RPMI7951 (cell line): ENCODE results near the gene SNRPD3. TPM values are rescaled to one million over a fixed set of nuclear protein-coding genes. Genes with fewer than 3 reads are reported as not detected.

ENCODE experiments used
- DNase-seq: peaks from one replicate; pipeline ENCODE4 v3.0.0-alpha.2; 2012; ENCODE audit warnings: low read depth
- total RNA-seq: library from RNA; depleted of rRNA; stranded (reverse); fragments of >200 nt; shearing (Covaris generic); gene quantifications from 2 replicates; pipeline ENCODE4 v1.2.3, GENCODE V29; 2014

SNRPD3 gene
- total RNA-seq, 1 experiment from 2014 or later, result 194 TPM

GRCh38 chr22:24532075-24532474 is 23.7 kb upstream of the SNRPD3 start:
- no peak for DNase-seq

GRCh38 chr22:24535348-24535747 is 20.5 kb upstream of the SNRPD3 start:
- no peak for DNase-seq

- DNase-seq, result no peak
These were observed 19.7 kb upstream of the SNRPD3 start for GRCh38 chr22:24536089-24536488.

GRCh38 chr22:24540470-24540869 is 15.3 kb upstream of the SNRPD3 start:
- DNase-seq, result no peak

GRCh38 chr22:24541681-24542515 is 13.9 kb upstream of the SNRPD3 start:
- no peak for DNase-seq

GRCh38 chr22:24542641-24543040 is 13.2 kb upstream of the SNRPD3 start:
- DNase-seq, result no peak

- DNase-seq, result no peak
These were observed 12.6 kb upstream of the SNRPD3 start for GRCh38 chr22:24543185-24543601.

GRCh38 chr22:24543679-24544243 is 12.0 kb upstream of the SNRPD3 start:
- DNase-seq, result no peak

GRCh38 chr22:24548812-24549211 is 7.0 kb upstream of the SNRPD3 start:
- no peak for DNase-seq

GRCh38 chr22:24550028-24550901 is 5.5 kb upstream of the SNRPD3 start:
- DNase-seq, result no peak

GRCh38 chr22:24550902-24551435 is 4.8 kb upstream of the SNRPD3 start:
- DNase-seq, result no peak

- peak; percentile 20 for DNase-seq
These were observed 3.1 kb upstream of the SNRPD3 start for GRCh38 chr22:24552503-24553286.

GRCh38 chr22:24553597-24554312 is 2.0 kb upstream of the SNRPD3 start:
- peak; percentile 5 for DNase-seq

GRCh38 chr22:24554313-24555164 is 1.3 kb upstream of the SNRPD3 start, which contains the start of gene GUCD1:
TSS of gene GUCD1 (minus strand) at chr22:24555138. CDS start at chr22:24554991, 147 bp downstream.
- peak; percentile 28 for DNase-seq

- DNase-seq, result no peak
These were observed 3.7 kb downstream of the SNRPD3 start for GRCh38 chr22:24559471-24559870.

GRCh38 chr22:24563246-24563645 is 7.4 kb downstream of the SNRPD3 start:
- no peak for DNase-seq

- DNase-seq, result no peak
These were observed 8.7 kb downstream of the SNRPD3 start for GRCh38 chr22:24564376-24565058.

GRCh38 chr22:24565077-24565476 is 9.3 kb downstream of the SNRPD3 start:
- DNase-seq, result no peak
